H1 (cell line): Measurements from ENCODE around the gene MANSC1. TPM values are rescaled to one million over a fixed set of nuclear protein-coding genes. Genes with fewer than 3 reads are reported as not detected.

ENCODE experiments used
- CTCF ChIA-PET: fragments of 300-600 bp; sonication (Branson Sonifier 250); formaldehyde crosslinking; loops from one replicate; lab custom pipeline; 2021; ENCODE audit not compliant: partially characterized antibody; lab: Charles Lee
- POLR2A ChIA-PET: fragments of 300-600 bp; sonication (Branson Sonifier 250); formaldehyde crosslinking; loops from one replicate; lab custom pipeline; 2021; ENCODE audit warnings: inconsistent platforms; ENCODE audit not compliant: partially characterized antibody; lab: Charles Lee
- DNase-seq, 2 experiments: peaks; one replicate each; pipeline versions ENCODE4 v3.0.0 to v3.0.0-alpha.2; 2010 to 2022; ENCODE audit warnings: low spot score in 2 of 2, low read depth in 1 of 2, mixed read lengths in 1 of 2
- FAIRE-seq: peaks from 2 replicates; lab custom pipeline; 2011; peaks lifted over from hg19 to GRCh38; lab: Jason Lieb, UNC
- H2AFZ ChIP-seq: 2 replicates; pipeline ENCODE4 v1.8.1; 2012; ENCODE audit warnings: low read length, inconsistent platforms
- H2AK5ac ChIP-seq: 2 replicates; pipeline ENCODE4 v1.6.1; 2013; ENCODE audit warnings: low read depth, low read length
- H2BK120ac ChIP-seq: replicated peaks from 2 replicates; pipeline ENCODE3; 2013; ENCODE audit warnings: low read depth, low read length, inconsistent platforms
- H2BK12ac ChIP-seq: 2 replicates; pipeline ENCODE4 v1.6.1; 2013; ENCODE audit warnings: low read depth, low read length
- H2BK15ac ChIP-seq: 2 replicates; pipeline ENCODE4 v1.6.1; 2013; ENCODE audit warnings: low read length
- H2BK20ac ChIP-seq: 2 replicates; pipeline ENCODE4 v1.6.1; 2013; ENCODE audit warnings: low read length
- H2BK5ac ChIP-seq: 2 replicates; pipeline ENCODE4 v1.6.1; 2013; ENCODE audit warnings: low read depth, low read length
- H3K14ac ChIP-seq: 2 replicates; pipeline ENCODE4 v1.6.1; 2013; ENCODE audit warnings: inconsistent platforms; ENCODE audit not compliant: insufficient read length
- H3K18ac ChIP-seq: 2 replicates; pipeline ENCODE4 v1.6.1; 2013; ENCODE audit warnings: low read length; ENCODE audit errors: extremely low read depth
- H3K23ac ChIP-seq: 2 replicates; pipeline ENCODE4 v1.6.1; 2013; ENCODE audit warnings: inconsistent platforms; ENCODE audit not compliant: insufficient read length
- H3K23me2 ChIP-seq: 2 replicates; pipeline ENCODE4 v1.6.1; 2013; ENCODE audit warnings: low read depth, low read length
- H3K27ac ChIP-seq: 2 replicates; pipeline ENCODE4 v1.6.1; 2011; ENCODE audit warnings: low read depth, low read length, inconsistent platforms
- H3K27me3 ChIP-seq, 4 experiments: replicated peaks in 1 of 4; 1 replicate in 1 of 4; 2 replicates in 3 of 4; pipeline versions ENCODE4 v1.6.1 to v1.8.1; 2011 to 2013; ENCODE audit warnings: low read length in 3 of 4, mild to moderate bottlenecking in 3 of 4, inconsistent platforms in 2 of 4, mixed read lengths in 2 of 4, moderate library complexity in 1 of 4; ENCODE audit not compliant: control insufficient read depth in 3 of 4, insufficient read depth in 3 of 4; ENCODE audit errors: extremely low read depth in 1 of 4
- H3K36me3 ChIP-seq, 4 experiments: 2 replicates each; pipeline versions ENCODE4 v1.6.1 to v1.8.1; 2011 to 2013; ENCODE audit warnings: mild to moderate bottlenecking in 4 of 4, low read length in 3 of 4, moderate library complexity in 2 of 4, control low read depth in 1 of 4, inconsistent platforms in 1 of 4; ENCODE audit not compliant: insufficient read depth in 4 of 4, control insufficient read depth in 2 of 4
- H3K4ac ChIP-seq: replicated peaks from 2 replicates; pipeline ENCODE3; 2013; ENCODE audit warnings: low read length, low read depth, mixed read lengths, inconsistent platforms; ENCODE audit not compliant: insufficient read length
- H3K4me1 ChIP-seq, 4 experiments: replicated peaks in 1 of 4; 1 replicate in 1 of 4; 2 replicates in 3 of 4; pipeline versions ENCODE4 v1.6.1 to v1.8.1; 2011 to 2013; ENCODE audit warnings: low read length in 3 of 4, inconsistent platforms in 2 of 4, mixed read lengths in 1 of 4; ENCODE audit not compliant: insufficient read depth in 4 of 4, control insufficient read depth in 3 of 4
- H3K4me2 ChIP-seq, 2 experiments: 2 replicates each; pipeline versions ENCODE4 v1.6.1 to v1.8.1; 2011 to 2013; ENCODE audit warnings: low read depth in 2 of 2, low read length in 2 of 2, control low read depth in 1 of 2, inconsistent platforms in 1 of 2, mild to moderate bottlenecking in 1 of 2; ENCODE audit not compliant: insufficient read depth in 1 of 2
- H3K4me3 ChIP-seq, 4 experiments: fragments of 200-600, 300-600 bp in 1 of 4; sonication (generic), shearing (Covaris generic), sonication (Bioruptor Twin) in 1 of 4; 2 replicates each; pipeline versions ENCODE4 v1.5.1 to v1.8.1; 2011 to 2016; ENCODE audit warnings: low read length in 4 of 4, low read depth in 3 of 4, control low read depth in 2 of 4, inconsistent platforms in 2 of 4, mild to moderate bottlenecking in 2 of 4, mixed read lengths in 1 of 4, moderate library complexity in 1 of 4; ENCODE audit not compliant: insufficient read depth in 2 of 4; ENCODE audit errors: extremely low read depth in 1 of 4
- H3K56ac ChIP-seq: replicated peaks from 2 replicates; pipeline ENCODE3; 2013; ENCODE audit warnings: low read depth, mild to moderate bottlenecking, mixed read lengths, low read length, inconsistent platforms; ENCODE audit not compliant: insufficient read length
- H3K79me1 ChIP-seq: 2 replicates; pipeline ENCODE4 v1.6.1; 2013; ENCODE audit warnings: low read depth, low read length, control low read depth
- H3K79me2 ChIP-seq, 2 experiments: 2 replicates each; pipeline versions ENCODE4 v1.6.1 to v1.8.1; 2012 to 2013; ENCODE audit warnings: low read length in 2 of 2, mild to moderate bottlenecking in 2 of 2, inconsistent platforms in 1 of 2; ENCODE audit not compliant: insufficient read depth in 2 of 2, control insufficient read depth in 1 of 2
- H3K9ac ChIP-seq, 4 experiments: replicated peaks in 1 of 4; 1 replicate in 1 of 4; 2 replicates in 3 of 4; pipeline versions ENCODE4 v1.6.1 to v1.8.1; 2011 to 2013; ENCODE audit warnings: low read depth in 3 of 4, low read length in 3 of 4, control low read depth in 2 of 4, mild to moderate bottlenecking in 2 of 4, moderate library complexity in 2 of 4, inconsistent platforms in 1 of 4; ENCODE audit errors: extremely low read depth in 1 of 4
- H3K9me3 ChIP-seq, 2 experiments: 2 replicates each; pipeline versions ENCODE4 v1.6.1 to v1.8.1; 2012 to 2013; ENCODE audit warnings: mild to moderate bottlenecking in 2 of 2, moderate library complexity in 2 of 2, control low read depth in 1 of 2, inconsistent platforms in 1 of 2, low read depth in 1 of 2, low read length in 1 of 2, mixed read lengths in 1 of 2; ENCODE audit not compliant: insufficient read depth in 2 of 2
- H4K20me1 ChIP-seq, 2 experiments: replicated peaks in 1 of 2; 2 replicates each; pipeline versions ENCODE3 to v1.8.1; 2011 to 2013; ENCODE audit warnings: inconsistent platforms in 2 of 2, low read length in 2 of 2, mild to moderate bottlenecking in 1 of 2; ENCODE audit not compliant: insufficient read depth in 2 of 2, control insufficient read depth in 1 of 2
- H4K5ac ChIP-seq: 2 replicates; pipeline ENCODE4 v1.6.1; 2013; ENCODE audit warnings: low read length, low read depth, mixed read lengths, inconsistent platforms; ENCODE audit not compliant: insufficient read length
- H4K8ac ChIP-seq: 2 replicates; pipeline ENCODE4 v1.8.0; 2013; ENCODE audit warnings: mild to moderate bottlenecking, moderate library complexity, low read length, inconsistent platforms; ENCODE audit not compliant: insufficient read depth; ENCODE audit errors: extremely low read depth
- H4K91ac ChIP-seq: replicated peaks from 2 replicates; pipeline ENCODE3; 2013; ENCODE audit warnings: low read length, mixed read lengths, inconsistent platforms; ENCODE audit not compliant: insufficient read length
- CBX5 ChIP-seq: fragments of 300-800, 300-1000 bp; sonication (generic); IDR thresholded peaks from 2 replicates; pipeline ENCODE4 v1.7.1; 2016; ENCODE audit warnings: antibody characterized with exemption, low read length, low read depth
- MAX ChIP-seq: IDR thresholded peaks from 2 replicates; pipeline ENCODE4 v1.6.1; 2012; ENCODE audit warnings: inconsistent platforms
- WGBS, 2 experiments: shearing (Covaris generic) in 1 of 2; methylation state at CpG; one replicate each; pipeline versions ENCODE4 v1.1.6 to v1.1.7; 2013 to 2015; ENCODE audit warnings: low lambda C conversion rate in 2 of 2, mixed read lengths in 2 of 2, inconsistent platforms in 1 of 2, low coverage in 1 of 2, missing lambda C conversion rate in 1 of 2; ENCODE audit not compliant: insufficient replicate concordance in 2 of 2, insufficient coverage in 1 of 2, insufficient read length in 1 of 2; ENCODE audit errors: extremely low coverage in 1 of 2, missing lambda C conversion rate in 1 of 2; 5-methylcytosine and 5-hydroxymethylcytosine counted together
- polyA plus RNA-seq, 7 experiments: library from polyadenylated mRNA; depleted of rRNA in 3 of 7; stranded (reverse) in 5 of 7; unstranded in 2 of 7; fragments of >200 nt in 5 of 7; fragments of 200-250 nt in 2 of 7; gene quantifications; 1 replicate in 5 of 7; 2 replicates in 1 of 7; 4 replicates in 1 of 7; pipeline versions ENCODE4 v1.2.1 to v1.2.3, GENCODE V29; 2011 to 2013; ENCODE audit warnings: missing spikeins in 2 of 7, mixed read lengths in 2 of 7
- total RNA-seq: library from RNA; stranded (reverse); fragmentation: NEBNext Ultra II Directional; extraction: Animal tissue kit (Norgen Biotek cat#: 25700); gene quantifications from 2 replicates; pipeline ENCODE4 v1.2.1, GENCODE V29; 2021

Gene MANSC1
- total and polyA plus RNA-seq, 2 of the 8 experiments (the other 6 are each of a cell fraction or from before 2014, with no cell fraction given) = 2.0 to 8.9 TPM

GRCh38 chr12:12323591-12323990 lies 26.5 kb downstream of the MANSC1 start:
- TF ChIP-seq MAX (no peak), CBX5 (no peak)
- Histone ChIP-seq H3K9ac (no peak overlapping the region), H3K27ac (no peak overlapping the region), H3K27me3 (no peaks in the 10 kb centered on the region), H3K9me3 (no peaks in the 10 kb centered on the region), H2AK5ac (no peak overlapping the region; the same call in 1 of the 2 replicates), H4K20me1 (no peaks in the 10 kb centered on the region), H3K36me3 (no peaks in the 10 kb centered on the region), H3K4me1 (peaks cover 2 to 6% (median 3%) of the 10 kb centered on the region in 4 experiments; a peak in 4 of 7 replicates), H3K56ac (no peak overlapping the region), H3K23ac (no peak overlapping the region), H4K91ac (no peak overlapping the region), H3K4me2 (no peak overlapping the region), H2BK20ac (no peak overlapping the region), H2BK12ac (peak overlapping the region; percentile 5; the same call in 1 of the 2 replicates), H4K8ac (no peak overlapping the region), H2BK120ac (no peak overlapping the region), H2BK5ac (no peak overlapping the region), H2BK15ac (peak overlapping the region; percentile 21; the same call in 1 of the 2 replicates), H2AFZ (no peak overlapping the region), H3K4ac (no peak overlapping the region), H4K5ac (no peak overlapping the region), H3K4me3 (no peak overlapping the region), H3K23me2 (no peaks in the 10 kb centered on the region), H3K18ac (no peak overlapping the region), H3K14ac (no peak overlapping the region), H3K79me1 (no peaks in the 10 kb centered on the region; the same call in 1 of the 2 replicates), H3K79me2 (no peaks in the 10 kb centered on the region)
- 96% methylated on average over 9 of the region's 9 CpGs; no CpG with 5 or more reads in 1 of the 2 experiments for WGBS, 2 experiments
- CTCF ChIA-PET = interaction anchor here (0.6 to 3.2 kb wide), 4 partner anchors 11 to 157 kb away, joined by 3 to 20 read pairs (median 3); partner anchors contain the start of genes BORCS5 and LRP6
- no peak for FAIRE-seq
- no peak for DNase-seq
- POLR2A ChIA-PET = interaction anchor here (2.7 kb wide), 1 partner anchor 57 kb away, joined by 9 read pairs; the partner anchor contains the start of gene LRP6
